RWPE1 (cell line): ENCODE data around the gene WWTR1.
A peak's percentile ranks its signal among the peaks of the same experiment; 100 is the strongest.

Source experiments
- CTCF ChIA-PET: fragments of 350-600 bp; sonication (Branson Sonifier 250); formaldehyde crosslinking; extraction: SDS; loops from one replicate; lab custom pipeline; 2021; lab: Yijun Ruan, JAX
- POLR2A ChIA-PET: fragments of 400-600 bp; formaldehyde crosslinking; extraction: SDS; loops from one replicate; lab custom pipeline; 2020; ENCODE audit warnings: antibody characterized with exemption; ENCODE audit not compliant: low non-redundant PET; lab: Yijun Ruan, JAX
- DNase-seq: peaks from one replicate; pipeline ENCODE4 v3.0.0; 2012; ENCODE audit warnings: low spot score
- H3K27ac ChIP-seq: fragments of 450-650 bp; 2 replicates; pipeline ENCODE4 v1.5.1; 2017
- CTCF ChIP-seq: fragments of 450-650 bp; conservative IDR thresholded peaks from 2 replicates; pipeline ENCODE4 v1.5.1; 2017; ENCODE audit warnings: low read depth, mild to moderate bottlenecking

The WWTR1 gene

GRCh38 chr3:149603126-149604074 is 54.4 kb downstream of the WWTR1 start:
- CTCF ChIA-PET = interaction anchor here (0.7 kb wide), 1 partner anchor 449 kb away, joined by 3 read pairs; no protein-coding TSS in a partner anchor

GRCh38 chr3:149600634-149601033 is 57.2 kb downstream of the WWTR1 start:
- TF ChIP-seq CTCF = no peak
- POLR2A ChIA-PET = no interaction called here
- no peak overlapping the region for H3K27ac ChIP-seq
- CTCF ChIA-PET = interaction anchor here (0.6 kb wide), 1 partner anchor 597 kb away, joined by 3 read pairs; no protein-coding TSS in a partner anchor
- no peak for DNase-seq

More at GRCh38 chr3:149603126-149604074, 54.4 kb downstream of the WWTR1 start:
- peak; percentile 70 for DNase-seq
- no peak for TF ChIP-seq CTCF
- POLR2A ChIA-PET = interaction anchor here (0.6 kb wide), 1 partner anchor 43 kb away, joined by 6 read pairs; no protein-coding TSS in a partner anchor
- no peak overlapping the region for H3K27ac ChIP-seq

- ChIA-PET POLR2A (no interaction called here), CTCF (no interaction called here)
- H3K27ac ChIP-seq = no peak overlapping the region
- DNase-seq = no peak
- no peak for TF ChIP-seq CTCF
Measured at GRCh38 chr3:149599236-149599635, 58.6 kb downstream of the WWTR1 start.

- ChIA-PET POLR2A (no interaction called here), CTCF (interaction anchor here (0.5 kb wide), 1 partner anchor 16 kb away, joined by 3 read pairs; no protein-coding TSS in a partner anchor)
- DNase-seq = peak; percentile 38
- no peak for TF ChIP-seq CTCF
- H3K27ac ChIP-seq = peak overlapping the region; percentile 75
Measured at GRCh38 chr3:149596134-149596770, 61.6 kb downstream of the WWTR1 start.

- DNase-seq = no peak
- TF ChIP-seq CTCF = no peak
- POLR2A ChIA-PET = no interaction called here
- CTCF ChIA-PET = no interaction called here
- no peak overlapping the region for H3K27ac ChIP-seq
Measured at GRCh38 chr3:149593418-149594160, 64.2 kb downstream of the WWTR1 start.
